ENCODE results near the gene ATF6. TPM values are rescaled to one million over a fixed set of nuclear protein-coding genes. Genes with fewer than 3 reads are reported as not detected.

The ATF6 gene
- total RNA-seq, 1 experiment from 2014 or later: 20.9 TPM

GRCh38 chr1:161986328-161986727 is 220.2 kb downstream of the ATF6 start:
- H3K4me3 ChIP-seq (replicated peaks in 1 of 2; ENCODE audit: low read depth in 1 of 2, low read length in 2 of 2): no peak overlapping the region
- peaks cover 0 to 8% of the 10 kb centered on the region in 2 experiments; a peak in 2 of 4 replicates for H3K9me3 ChIP-seq (ENCODE audit: control insufficient read depth in 1 of 2, insufficient read depth in 1 of 2, low read depth in 1 of 2, low read length in 2 of 2)
- no peaks in the 10 kb centered on the region for H3K4me1 ChIP-seq (ENCODE audit: control insufficient read depth in 1 of 2, insufficient read depth in 2 of 2, low read length in 2 of 2)
- no peaks in the 10 kb centered on the region for H4K20me1 ChIP-seq (ENCODE audit: insufficient read depth)
- BruUV-seq (replicated peaks): no TSS peak
- H3K4me2 ChIP-seq (ENCODE audit: low read length): no peak overlapping the region
- H3K9ac ChIP-seq (ENCODE audit: low read length): no peak overlapping the region
- CTCF ChIA-PET: no interaction called here
- DNase-seq (ENCODE audit: low read depth, low spot score) (no peak), ATAC-seq (no peak)
- RAD21 ChIA-PET (ENCODE audit: low non-redundant PET in 1 of 2, low total read pairs in 2 of 2, uncharacterized antibody in 2 of 2, unreplicated experiment in 2 of 2): no interaction called here
- no peak overlapping the region for H2AFZ ChIP-seq (ENCODE audit: low read depth, low read length, poor library complexity, severe bottlenecking)
- TF ChIP-seq POLR2AphosphoS5 (IDR thresholded peaks at IDR 0.05; ENCODE audit: low read depth, low read length): no peak
- no peak for TF ChIP-seq ZBTB33 (IDR thresholded peaks at IDR 0.05; ENCODE audit: extremely low read depth, insufficient replicate concordance, low read length)
- no peak for TF ChIP-seq CEBPB (IDR thresholded peaks at IDR 0.05; ENCODE audit: low read depth)
- no peak for TF ChIP-seq JUND (IDR thresholded peaks at IDR 0.05)
- no peak for TF ChIP-seq MAX (IDR thresholded peaks at IDR 0.05)
- TF ChIP-seq ZFX (IDR thresholded peaks at IDR 0.05): no peak
- no peak for TF ChIP-seq FOSL1 (IDR thresholded peaks at IDR 0.05; ENCODE audit: low read depth)
- TF ChIP-seq ZNF274 (IDR thresholded peaks at IDR 0.05; ENCODE audit: low read depth, low read length): no peak
- TF ChIP-seq TCF7L2 (IDR thresholded peaks at IDR 0.05; ENCODE audit: borderline replicate concordance, extremely low read depth, insufficient read depth, insufficient read length): no peak
- no peak for TF ChIP-seq RAD21 (IDR thresholded peaks at IDR 0.05; ENCODE audit: low read depth)
- no peak for TF ChIP-seq REST (IDR thresholded peaks at IDR 0.05; ENCODE audit: low read depth)
- TF ChIP-seq SIN3A (IDR thresholded peaks at IDR 0.05; ENCODE audit: low read depth): no peak
- no peak for TF ChIP-seq CTCF (IDR thresholded peaks at IDR 0.05 in 2 of 3, conservative IDR thresholded peaks at IDR 0.05 in 1 of 3; ENCODE audit: borderline replicate concordance in 1 of 3, insufficient read depth in 1 of 3, low read depth in 2 of 3, low read length in 2 of 3)
- no peak for TF ChIP-seq CBX3 (IDR thresholded peaks at IDR 0.05; ENCODE audit: low read depth)
- TF ChIP-seq POLR2A (IDR thresholded peaks at IDR 0.05; ENCODE audit: borderline replicate concordance, extremely low read depth, insufficient read depth, insufficient read length): no peak
- TF ChIP-seq ELF1 (IDR thresholded peaks at IDR 0.05; ENCODE audit: borderline replicate concordance, low read depth): no peak
- TF ChIP-seq SRF (IDR thresholded peaks at IDR 0.05; ENCODE audit: low read depth): no peak
- TF ChIP-seq YY1 (IDR thresholded peaks at IDR 0.05; ENCODE audit: extremely low read depth, insufficient replicate concordance, low read depth, low read length): no peak
- TF ChIP-seq ATF3 (IDR thresholded peaks at IDR 0.05): no peak
- intact Hi-C loops (cut with micrococcal nuclease): no loop called here
- no peaks in the 10 kb centered on the region for H3K36me3 ChIP-seq (ENCODE audit: control insufficient read depth in 1 of 2, insufficient read depth in 2 of 2, low read length in 2 of 2)
- H3K27me3 ChIP-seq (ENCODE audit: insufficient read depth, low read length): no peaks in the 10 kb centered on the region
- no peaks in the 10 kb centered on the region for H3K9me2 ChIP-seq (ENCODE audit: insufficient read depth)
- H3K27ac ChIP-seq (ENCODE audit: low read depth, low read length): no peak overlapping the region
- no peaks in the 10 kb centered on the region for H3K79me2 ChIP-seq (ENCODE audit: insufficient read depth, low read length)
- POLR2A ChIA-PET: no interaction called here

Measured in HCT116 (cell line).